Fibroblast of the aortic adventitia (primary cell): ENCODE measurements around the gene FAM131C. TPM values are rescaled to one million over a fixed set of nuclear protein-coding genes. Genes with fewer than 3 reads are reported as not detected.
"Not testable (repeated sequence)": the region's sequence is repeated elsewhere in the genome, so short reads cannot be mapped to it uniquely, and the experiment has no call there.

ENCODE experiments used
- DNase-seq: peaks from one replicate; pipeline ENCODE4 v3.0.0-alpha.2; 2010; ENCODE audit warnings: low read depth
- H3K4me3 ChIP-seq: 2 replicates; pipeline ENCODE4 v1.5.1; 2011; ENCODE audit warnings: low read depth, mild to moderate bottlenecking, control low read depth, low read length, moderate library complexity
- CTCF ChIP-seq: IDR thresholded peaks from 2 replicates; pipeline ENCODE4 v1.5.1; 2011; ENCODE audit warnings: mild to moderate bottlenecking, low read length, control low read depth, inconsistent platforms; ENCODE audit not compliant: insufficient read depth
- total RNA-seq: library from RNA; depleted of rRNA; stranded (reverse); fragments of >200 nt; gene quantifications from 2 replicates; pipeline ENCODE4 v1.2.3, GENCODE V29; 2012; ENCODE audit warnings: low replicate concordance

Gene FAM131C
- total RNA-seq, 1 donor, result 0.63 TPM

GRCh38 chr1:16043521-16043920 is 29.9 kb downstream of the FAM131C start, which contains the start of gene CLCNKB:
Gene CLCNKB (plus strand): TSS chr1:16043782. CDS start chr1:16044493, 711 bp downstream.
- no peak within 1 kb of the TSS for H3K4me3 ChIP-seq
- DNase-seq, result no peak
- no peak for TF ChIP-seq CTCF

- H3K4me3 ChIP-seq, DNase-seq: not testable (repeated sequence)
Observed at GRCh38 chr1:16042654-16043053, 30.8 kb downstream of the FAM131C start.

- DNase-seq, result no peak
- H3K4me3 ChIP-seq, result no peak overlapping the region
- no peak for TF ChIP-seq CTCF
Observed at GRCh38 chr1:16042096-16042495, 31.4 kb downstream of the FAM131C start.

- H3K4me3 ChIP-seq, result no peak overlapping the region
- no peak for TF ChIP-seq CTCF
- DNase-seq, result no peak
Observed at GRCh38 chr1:16041200-16041599, 32.3 kb downstream of the FAM131C start.

- not testable (repeated sequence) for DNase-seq, H3K4me3 ChIP-seq
Observed at GRCh38 chr1:16039871-16040270, 33.6 kb downstream of the FAM131C start.

- DNase-seq, result no peak
- no peak overlapping the region for H3K4me3 ChIP-seq
- no peak for TF ChIP-seq CTCF
Observed at GRCh38 chr1:16038620-16038912, 34.9 kb downstream of the FAM131C start.

- H3K4me3 ChIP-seq, DNase-seq: not testable (repeated sequence)
Observed at GRCh38 chr1:16036461-16036860, 37.0 kb downstream of the FAM131C start.

GRCh38 chr1:16033103-16033632 is 40.3 kb downstream of the FAM131C start:
- not testable (repeated sequence) for DNase-seq, H3K4me3 ChIP-seq

- TF ChIP-seq CTCF, result peak; percentile 100
- no peak overlapping the region for H3K4me3 ChIP-seq
- peak; percentile 89 for DNase-seq
Observed at GRCh38 chr1:16032388-16033102, 40.9 kb downstream of the FAM131C start.
